GM12878 (cell line): ENCODE data around the gene CAMKMT. TPM values are rescaled to one million over a fixed set of nuclear protein-coding genes. Genes with fewer than 3 reads are reported as not detected.

Source experiments
- ATAC-seq: fragments of 200-7000 bp; cut with Tn5 transposase; 3 replicates; pipeline ENCODE4 v1.9.1; 2020; ENCODE audit warnings: mild to moderate bottlenecking, moderate library complexity
- BruUV-seq: library from RNA; stranded (reverse); fragments of 400-500 nt; replicated peaks from 2 replicates; lab custom pipeline; 2021; lab: Mats Ljungman, UMichigan
- CTCF ChIA-PET: fragments of 300-600 bp; sonication (Branson Sonifier 250); formaldehyde crosslinking; extraction: SDS; loops from one replicate; lab custom pipeline; 2021; ENCODE audit warnings: inconsistent platforms; lab: Yijun Ruan, JAX
- POLR2A ChIA-PET: fragments of 350-600 bp; formaldehyde crosslinking; extraction: SDS; loops from one replicate; lab custom pipeline; 2021; ENCODE audit warnings: inconsistent platforms; lab: Charles Lee
- RAD21 ChIA-PET: fragments of 300-600 bp; sonication (Branson Sonifier 250); formaldehyde crosslinking; loops from one replicate; lab custom pipeline; 2023; ENCODE audit warnings: antibody characterized with exemption; ENCODE audit not compliant: unreplicated experiment; lab: Charles Lee
- SMC1A ChIA-PET: fragments of 300-600 bp; sonication (Branson Sonifier 250); formaldehyde crosslinking; loops from one replicate; lab custom pipeline; 2023; ENCODE audit not compliant: unreplicated experiment, uncharacterized antibody; lab: Charles Lee
- DNase-seq: peaks from one replicate; pipeline ENCODE4 v3.0.0-alpha.2; 2011; ENCODE audit warnings: low read depth, low spot score
- FAIRE-seq: peaks from 3 replicates; lab custom pipeline; 2011; peaks lifted over from hg19 to GRCh38; lab: Jason Lieb, UNC
- H2AFZ ChIP-seq: 2 replicates; pipeline ENCODE4 v1.6.0; 2011; ENCODE audit warnings: low read depth, low read length, control low read depth; ENCODE audit not compliant: control insufficient read depth
- H3K27ac ChIP-seq: 2 replicates; pipeline ENCODE4 v1.5.1; 2011; ENCODE audit warnings: control low read depth; ENCODE audit not compliant: control insufficient read depth, insufficient read depth
- H3K27me3 ChIP-seq, 2 experiments: replicated peaks in 1 of 2; 2 replicates each; pipeline versions ENCODE4 v1.6.0 to v1.6.1; 2011; ENCODE audit warnings: low read length in 1 of 2; ENCODE audit not compliant: control insufficient read depth in 2 of 2, insufficient read depth in 2 of 2
- H3K36me3 ChIP-seq, 2 experiments: 2 replicates each; pipeline ENCODE4 v1.5.1; 2011; ENCODE audit warnings: low read length in 1 of 2; ENCODE audit not compliant: control insufficient read depth in 2 of 2, insufficient read depth in 2 of 2
- H3K4me1 ChIP-seq: 2 replicates; pipeline ENCODE4 v1.6.1; 2011; ENCODE audit warnings: mild to moderate bottlenecking, low read length, moderate library complexity, mixed read lengths; ENCODE audit not compliant: control insufficient read depth, insufficient read depth
- H3K4me2 ChIP-seq: 2 replicates; pipeline ENCODE4 v1.6.0; 2011; ENCODE audit warnings: control low read depth; ENCODE audit not compliant: control insufficient read depth, insufficient read depth
- H3K4me3 ChIP-seq: fragments of 200-600 bp; sonication (generic); 2 replicates; pipeline ENCODE4 v1.5.1; 2016
- H3K79me2 ChIP-seq: 2 replicates; pipeline ENCODE4 v1.6.0; 2011; ENCODE audit warnings: low read length; ENCODE audit not compliant: control insufficient read depth, insufficient read depth
- H3K9ac ChIP-seq: 2 replicates; pipeline ENCODE4 v1.8.0; 2011; ENCODE audit warnings: low read length, control low read depth, mixed read lengths; ENCODE audit not compliant: control insufficient read depth, insufficient read depth
- H3K9me3 ChIP-seq: replicated peaks from 3 replicates; pipeline ENCODE4 v1.5.1; 2011; ENCODE audit warnings: mild to moderate bottlenecking, low read length; ENCODE audit not compliant: control insufficient read depth, insufficient read depth
- H4K20me1 ChIP-seq: 2 replicates; pipeline ENCODE4 v1.6.0; 2011; ENCODE audit not compliant: control insufficient read depth, insufficient read depth
- HDAC6 ChIP-seq: fragments of 200-600 bp; sonication (generic); IDR thresholded peaks from one replicate; pipeline ENCODE4 v1.8.0; 2017; ENCODE audit warnings: antibody characterized with exemption; ENCODE audit not compliant: unreplicated experiment
- IRF5 ChIP-seq: fragments of 450-650 bp; IDR thresholded peaks from 2 replicates; pipeline ENCODE4 v1.6.1; 2017; ENCODE audit warnings: borderline replicate concordance
- LARP7 ChIP-seq: fragments of 450-650 bp; IDR thresholded peaks from 2 replicates; pipeline ENCODE4 v1.6.1; 2017; ENCODE audit warnings: mild to moderate bottlenecking
- MAX ChIP-seq: IDR thresholded peaks from 2 replicates; pipeline ENCODE4 v1.6.1; 2012; ENCODE audit warnings: low read depth, low read length, improper control_type of control experiment
- MEF2B ChIP-seq: fragments of 450-650 bp; IDR thresholded peaks from 2 replicates; pipeline ENCODE4 v1.6.1; 2018; ENCODE audit warnings: mild to moderate bottlenecking, moderate library complexity; ENCODE audit not compliant: partially characterized antibody, poor library complexity, severe bottlenecking
- PBX3 ChIP-seq: IDR thresholded peaks from 2 replicates; pipeline ENCODE4 v1.6.1; 2011; ENCODE audit warnings: mild to moderate bottlenecking, low read depth, low read length, moderate library complexity; ENCODE audit not compliant: insufficient replicate concordance
- SMC3 ChIP-seq: IDR thresholded peaks from 2 replicates; pipeline ENCODE4 v1.6.1; 2011; ENCODE audit warnings: low read length, improper control_type of control experiment, borderline replicate concordance
- ZNF384 ChIP-seq: IDR thresholded peaks from 2 replicates; pipeline ENCODE4 v1.6.1; 2012; ENCODE audit warnings: low read depth, mild to moderate bottlenecking, low read length, improper control_type of control experiment, borderline replicate concordance
- ZZZ3 ChIP-seq: IDR thresholded peaks from 2 replicates; pipeline ENCODE4 v1.6.1; 2011; ENCODE audit warnings: low read depth; ENCODE audit not compliant: control insufficient read depth, insufficient read length
- WGBS: methylation state at CpG from one replicate; pipeline ENCODE4 v1.1.6; 2016; ENCODE audit warnings: low lambda C conversion rate; ENCODE audit not compliant: insufficient replicate concordance, insufficient coverage; ENCODE audit errors: missing lambda C conversion rate; 5-methylcytosine and 5-hydroxymethylcytosine counted together
- in situ Hi-C: fragments of 300-500 bp; cut with MboI; formaldehyde crosslinking; loops from 9 replicates; pipeline ENCODE4 v1.14.3; 2018; ENCODE audit warnings: mixed read lengths
- intact Hi-C: fragments of 100-400 bp; cut with micrococcal nuclease; formaldehyde crosslinking; loops from one replicate; pipeline ENCODE4 v1.14.2; 2022; ENCODE audit not compliant: unreplicated experiment
- polyA plus RNA-seq, 11 experiments: library from polyadenylated mRNA; depleted of rRNA in 4 of 11; unstranded in 6 of 11; stranded (reverse) in 5 of 11; fragments of >200 nt; fragmentation: Nextera tagmentation in 4 of 11; fragmentation: Illumina TruSeq in 1 of 11; extraction: Ambion mirVana in 4 of 11; extraction: Trizol in 1 of 11; gene quantifications; 1 replicate in 1 of 11; 2 replicates in 10 of 11; pipeline versions ENCODE4 v1.2.1 to v1.2.3, GENCODE V29; 2011 to 2016; ENCODE audit warnings: inconsistent platforms in 2 of 11, missing spikeins in 2 of 11, low read depth in 1 of 11
- total RNA-seq, 4 experiments: library from RNA; depleted of rRNA in 3 of 4; stranded (reverse); fragments of >200 nt in 3 of 4; fragmentation: Illumina TruSeq in 1 of 4; extraction: Trizol in 1 of 4; gene quantifications; 2 replicates each; pipeline versions ENCODE4 v1.2.1 to v1.2.3, GENCODE V29; 2013 to 2021

The CAMKMT gene
- total and polyA plus RNA-seq, 10 of the 15 experiments (the other 5 are each of a cell fraction or from before 2014, with no cell fraction given), result 2.7 to 16.0 (median 11.8) TPM

- BruUV-seq, result no TSS peak
- ATAC-seq (no peak), DNase-seq (no peak), FAIRE-seq (no peak)
- Histone ChIP-seq H3K36me3 (no peaks in the 10 kb centered on the region), H3K4me3 (no peak overlapping the region), H3K27ac (no peak overlapping the region), H2AFZ (no peak overlapping the region), H3K4me1 (no peaks in the 10 kb centered on the region), H3K4me2 (no peak overlapping the region), H4K20me1 (no peaks in the 10 kb centered on the region), H3K9me3 (no peaks in the 10 kb centered on the region), H3K9ac (no peak overlapping the region), H3K79me2 (no peaks in the 10 kb centered on the region), H3K27me3 (no peaks in the 10 kb centered on the region)
- in situ Hi-C loops, result no loop called here
- TF ChIP-seq SMC3, result no peak
- no peak for TF ChIP-seq MAX
- no peak for TF ChIP-seq ZZZ3
- TF ChIP-seq LARP7, result no peak
- 74% methylated on average over 3 of the region's 3 CpGs for WGBS
- POLR2A ChIA-PET, result no interaction called here
- RAD21 ChIA-PET, result interaction anchor here (0.9 kb wide), 1 partner anchor 26 kb away, joined by 3 read pairs; no protein-coding TSS in a partner anchor
- SMC1A ChIA-PET, result interaction anchor here (1.3 to 1.5 kb wide), 2 partner anchors 9 to 14 kb away, joined by 4 read pairs; no protein-coding TSS in a partner anchor
- intact Hi-C loops, result no loop called here
- CTCF ChIA-PET, result interaction anchor here (0.8 to 1.2 kb wide), 2 partner anchors 25 to 163 kb away, joined by 3 read pairs; no protein-coding TSS in a partner anchor
Observed at GRCh38 chr2:44642123-44642857, 280.5 kb downstream of the CAMKMT start.

- ChIA-PET SMC1A (interaction anchor here (1.2 to 2.7 kb wide), 6 partner anchors 10 to 86 kb away, joined by 3 to 12 read pairs (median 4); no protein-coding TSS in a partner anchor), POLR2A (interaction anchor here (1.0 kb wide), 1 partner anchor 100 kb away, joined by 3 read pairs; no protein-coding TSS in a partner anchor)
- TF ChIP-seq HDAC6 (no peak), MEF2B (no peak), ZNF384 (no peak), PBX3 (no peak), IRF5 (no peak)
Observed at GRCh38 chr2:44645937-44646336, 284.2 kb downstream of the CAMKMT start.

More at GRCh38 chr2:44645937-44646336, 284.2 kb downstream of the CAMKMT start:
- 91% methylated on average over 2 of the region's 2 CpGs for WGBS
- Histone ChIP-seq H3K27ac (no peak overlapping the region), H3K79me2 (no peaks in the 10 kb centered on the region), H3K36me3 (no peaks in the 10 kb centered on the region), H3K9ac (no peak overlapping the region), H3K4me3 (no peak overlapping the region), H3K4me1 (no peaks in the 10 kb centered on the region), H3K9me3 (no peaks in the 10 kb centered on the region), H4K20me1 (no peaks in the 10 kb centered on the region), H2AFZ (no peak overlapping the region), H3K27me3 (no peaks in the 10 kb centered on the region), H3K4me2 (no peak overlapping the region)
- CTCF ChIA-PET, result interaction anchor here (0.6 to 3.0 kb wide), 3 partner anchors 22 to 1242 kb away, joined by 3 to 12 read pairs (median 5); no protein-coding TSS in a partner anchor
- ATAC-seq, result no peak
- FAIRE-seq, result no peak
- RAD21 ChIA-PET, result interaction anchor here (0.7 to 1.3 kb wide), 2 partner anchors 291 to 443 kb away, joined by 3 read pairs; no protein-coding TSS in a partner anchor
- in situ Hi-C loops (no loop called here), intact Hi-C loops (no loop called here)
- BruUV-seq, result no TSS peak
- DNase-seq, result no peak
